ENCODE data around the gene UVRAG.
"Not testable (repeated sequence)": the region's sequence is repeated elsewhere in the genome, so short reads cannot be mapped to it uniquely, and the experiment has no call there.

Gene UVRAG

GRCh38 chr11:76073724-76074123, 258.7 kb downstream of the UVRAG start:
- Histone ChIP-seq H2BK15ac (ENCODE audit: low read length) (no peak overlapping the region), H3K4me2 (ENCODE audit: insufficient read depth, low read length, poor library complexity, severe bottlenecking) (no peak overlapping the region), H3K23ac (ENCODE audit: low read depth, low read length, poor library complexity) (no peak overlapping the region), H2BK5ac (ENCODE audit: low read length) (no peak overlapping the region), H3K36me3 (replicated peaks in 1 of 2; ENCODE audit: control insufficient read depth in 2 of 2, insufficient read depth in 2 of 2, low read length in 2 of 2) (peaks cover 0 to 3% of the 10 kb centered on the region in 2 donors), H2AFZ (ENCODE audit: low read length) (no peak overlapping the region), H3K9me3 (replicated peaks in 1 of 2; ENCODE audit: control insufficient read depth in 2 of 2, insufficient read depth in 1 of 2, low read depth in 1 of 2, low read length in 2 of 2) (no peaks in the 10 kb centered on the region), H3K4me1 (ENCODE audit: control insufficient read depth in 2 of 2, insufficient read depth in 1 of 2, low read depth in 1 of 2, low read length in 2 of 2) (no peaks in the 10 kb centered on the region), H3K18ac (ENCODE audit: low read length) (no peak overlapping the region), H3K14ac (ENCODE audit: low read length) (no peak overlapping the region), H3K4me3 (ENCODE audit: low read length in 2 of 2) (no peak overlapping the region), H3K79me1 (ENCODE audit: low read depth, low read length) (no peaks in the 10 kb centered on the region), H3K4ac (ENCODE audit: low read length) (no peak overlapping the region), H2BK12ac (ENCODE audit: low read length) (no peak overlapping the region), H4K91ac (ENCODE audit: low read depth, low read length, poor library complexity) (no peak overlapping the region), H2BK120ac (ENCODE audit: low read depth, low read length) (no peak overlapping the region), H2AK5ac (ENCODE audit: low read depth, low read length) (no peak overlapping the region), H3K27me3 (ENCODE audit: control insufficient read depth in 3 of 3, insufficient read depth in 3 of 3, low read depth in 1 of 3, low read length in 3 of 3) (no peaks in the 10 kb centered on the region), H3K9ac (ENCODE audit: low read depth, low read length, poor library complexity) (no peak overlapping the region), H3K27ac (replicated peaks; ENCODE audit: low read length) (no peak overlapping the region), H4K8ac (ENCODE audit: low read depth, low read length) (no peak overlapping the region)
- DNase-seq (ENCODE audit: low spot score): no peak
- no CpG with 5 or more reads among the region's 1 CpG for WGBS, 2 donors (ENCODE audit: extremely low coverage in 2 of 2, insufficient read length in 2 of 2, insufficient replicate concordance in 1 of 2)

- DNase-seq (ENCODE audit: low spot score): no peak
- Histone ChIP-seq H2BK12ac (ENCODE audit: low read length) (no peak overlapping the region), H2AFZ (ENCODE audit: low read length) (no peak overlapping the region), H4K8ac (ENCODE audit: low read depth, low read length) (no peak overlapping the region), H2BK120ac (ENCODE audit: low read depth, low read length) (no peak overlapping the region), H3K23ac (ENCODE audit: low read depth, low read length, poor library complexity) (no peak overlapping the region), H3K27me3 (ENCODE audit: control insufficient read depth in 3 of 3, insufficient read depth in 3 of 3, low read depth in 1 of 3, low read length in 3 of 3) (no peaks in the 10 kb centered on the region), H2BK5ac (ENCODE audit: low read length) (no peak overlapping the region), H2BK15ac (ENCODE audit: low read length) (no peak overlapping the region), H3K4me1 (ENCODE audit: control insufficient read depth in 2 of 2, insufficient read depth in 1 of 2, low read depth in 1 of 2, low read length in 2 of 2) (no peaks in the 10 kb centered on the region), H3K14ac (ENCODE audit: low read length) (no peak overlapping the region), H3K4me2 (ENCODE audit: insufficient read depth, low read length, poor library complexity, severe bottlenecking) (no peak overlapping the region), H2AK5ac (ENCODE audit: low read depth, low read length) (no peak overlapping the region), H3K18ac (ENCODE audit: low read length) (no peak overlapping the region), H3K4ac (ENCODE audit: low read length) (no peak overlapping the region), H3K27ac (replicated peaks; ENCODE audit: low read length) (no peak overlapping the region), H3K36me3 (replicated peaks in 1 of 2; ENCODE audit: control insufficient read depth in 2 of 2, insufficient read depth in 2 of 2, low read length in 2 of 2) (peaks cover 0 to 2% of the 10 kb centered on the region in 2 donors), H3K9me3 (replicated peaks in 1 of 2; ENCODE audit: control insufficient read depth in 2 of 2, insufficient read depth in 1 of 2, low read depth in 1 of 2, low read length in 2 of 2) (no peaks in the 10 kb centered on the region), H4K91ac (ENCODE audit: low read depth, low read length, poor library complexity) (no peak overlapping the region), H3K79me1 (ENCODE audit: low read depth, low read length) (no peaks in the 10 kb centered on the region), H3K4me3 (ENCODE audit: low read length in 2 of 2) (no peak overlapping the region), H3K9ac (ENCODE audit: low read depth, low read length, poor library complexity) (no peak overlapping the region)
- no CpG with 5 or more reads among the region's 1 CpG for WGBS, 2 donors (ENCODE audit: extremely low coverage in 2 of 2, insufficient read length in 2 of 2, insufficient replicate concordance in 1 of 2)
These were observed 259.4 kb downstream of the UVRAG start for GRCh38 chr11:76074148-76075095.

GRCh38 chr11:76075716-76076115, 260.7 kb downstream of the UVRAG start:
- H3K14ac ChIP-seq (ENCODE audit: low read length): no peak overlapping the region
- H3K9ac ChIP-seq (ENCODE audit: low read depth, low read length, poor library complexity): no peak overlapping the region
- H3K23ac ChIP-seq (ENCODE audit: low read depth, low read length, poor library complexity): no peak overlapping the region
- no peak overlapping the region for H4K8ac ChIP-seq (ENCODE audit: low read depth, low read length)
- H3K4ac ChIP-seq (ENCODE audit: low read length): no peak overlapping the region
- H3K9me3 ChIP-seq (replicated peaks in 1 of 2; ENCODE audit: control insufficient read depth in 2 of 2, insufficient read depth in 1 of 2, low read depth in 1 of 2, low read length in 2 of 2): no peaks in the 10 kb centered on the region
- no peak overlapping the region for H3K4me2 ChIP-seq (ENCODE audit: insufficient read depth, low read length, poor library complexity, severe bottlenecking)
- no peak overlapping the region for H2BK12ac ChIP-seq (ENCODE audit: low read length)
- H2AFZ ChIP-seq (ENCODE audit: low read length): no peak overlapping the region
- H3K18ac ChIP-seq (ENCODE audit: low read length): no peak overlapping the region
- H3K27me3 ChIP-seq (ENCODE audit: control insufficient read depth in 3 of 3, insufficient read depth in 3 of 3, low read depth in 1 of 3, low read length in 3 of 3): no peaks in the 10 kb centered on the region
- no peaks in the 10 kb centered on the region for H3K79me1 ChIP-seq (ENCODE audit: low read depth, low read length)
- H2BK15ac ChIP-seq (ENCODE audit: low read length): no peak overlapping the region
- no peaks in the 10 kb centered on the region for H3K4me1 ChIP-seq (ENCODE audit: control insufficient read depth in 2 of 2, insufficient read depth in 1 of 2, low read depth in 1 of 2, low read length in 2 of 2)
- no peak overlapping the region for H2BK120ac ChIP-seq (ENCODE audit: low read depth, low read length)
- DNase-seq (ENCODE audit: low spot score): no peak
- no peak overlapping the region for H3K4me3 ChIP-seq (ENCODE audit: low read length in 2 of 2)
- H2AK5ac ChIP-seq (ENCODE audit: low read depth, low read length): no peak overlapping the region
- no peaks in the 10 kb centered on the region for H3K36me3 ChIP-seq (replicated peaks in 1 of 2; ENCODE audit: control insufficient read depth in 2 of 2, insufficient read depth in 2 of 2, low read length in 2 of 2)
- H2BK5ac ChIP-seq (ENCODE audit: low read length): no peak overlapping the region
- H3K27ac ChIP-seq (replicated peaks; ENCODE audit: low read length): no peak overlapping the region
- WGBS, 2 donors (ENCODE audit: extremely low coverage in 2 of 2, insufficient read length in 2 of 2, insufficient replicate concordance in 1 of 2): no CpG with 5 or more reads among the region's 2 CpGs
- no peak overlapping the region for H4K91ac ChIP-seq (ENCODE audit: low read depth, low read length, poor library complexity)

- not testable (repeated sequence) for H2BK12ac ChIP-seq (ENCODE audit: low read length); H3K9me3 ChIP-seq (replicated peaks in 1 of 2; ENCODE audit: control insufficient read depth in 2 of 2, insufficient read depth in 1 of 2, low read depth in 1 of 2, low read length in 2 of 2); H3K27ac ChIP-seq (replicated peaks; ENCODE audit: low read length); H2BK15ac ChIP-seq (ENCODE audit: low read length); H3K36me3 ChIP-seq (replicated peaks in 1 of 2; ENCODE audit: control insufficient read depth in 2 of 2, insufficient read depth in 2 of 2, low read length in 2 of 2); H3K27me3 ChIP-seq (ENCODE audit: control insufficient read depth in 3 of 3, insufficient read depth in 3 of 3, low read depth in 1 of 3, low read length in 3 of 3); H3K14ac ChIP-seq (ENCODE audit: low read length); DNase-seq (ENCODE audit: low spot score); H4K8ac ChIP-seq (ENCODE audit: low read depth, low read length); H3K4me3 ChIP-seq (ENCODE audit: low read length in 2 of 2); H3K4ac ChIP-seq (ENCODE audit: low read length); H2AFZ ChIP-seq (ENCODE audit: low read length); H3K9ac ChIP-seq (ENCODE audit: low read depth, low read length, poor library complexity); H3K18ac ChIP-seq (ENCODE audit: low read length); H4K91ac ChIP-seq (ENCODE audit: low read depth, low read length, poor library complexity); H3K79me1 ChIP-seq (ENCODE audit: low read depth, low read length); H2BK120ac ChIP-seq (ENCODE audit: low read depth, low read length); H3K23ac ChIP-seq (ENCODE audit: low read depth, low read length, poor library complexity); H3K4me2 ChIP-seq (ENCODE audit: insufficient read depth, low read length, poor library complexity, severe bottlenecking); H2BK5ac ChIP-seq (ENCODE audit: low read length); H2AK5ac ChIP-seq (ENCODE audit: low read depth, low read length); H3K4me1 ChIP-seq (ENCODE audit: control insufficient read depth in 2 of 2, insufficient read depth in 1 of 2, low read depth in 1 of 2, low read length in 2 of 2)
- no CpG with 5 or more reads among the region's 4 CpGs for WGBS, 2 donors (ENCODE audit: extremely low coverage in 2 of 2, insufficient read length in 2 of 2, insufficient replicate concordance in 1 of 2)
These were observed 261.2 kb downstream of the UVRAG start for GRCh38 chr11:76076253-76076652.

Data from neuronal stem cell (in vitro differentiated cells).